HUES64 (cell line): Measurements from ENCODE around the gene NOL7.

Experiments used
- H3K27ac ChIP-seq: 2 replicates; pipeline ENCODE4 v1.7.0; 2013; ENCODE audit warnings: low read depth, low read length, inconsistent platforms
- H3K27me3 ChIP-seq: 2 replicates; pipeline ENCODE4 v1.6.1; 2013; ENCODE audit warnings: mild to moderate bottlenecking, low read length; ENCODE audit not compliant: insufficient read depth
- H3K36me3 ChIP-seq: 2 replicates; pipeline ENCODE4 v1.6.1; 2013; ENCODE audit warnings: mild to moderate bottlenecking, low read length; ENCODE audit not compliant: insufficient read depth
- H3K4me1 ChIP-seq: 2 replicates; pipeline ENCODE4 v1.6.1; 2013; ENCODE audit warnings: mild to moderate bottlenecking, low read length, moderate library complexity; ENCODE audit not compliant: insufficient read depth
- H3K4me3 ChIP-seq: 2 replicates; pipeline ENCODE4 v1.5.1; 2013; ENCODE audit warnings: mild to moderate bottlenecking, low read length, moderate library complexity
- H3K9ac ChIP-seq: 2 replicates; pipeline ENCODE4 v1.6.1; 2013; ENCODE audit warnings: mild to moderate bottlenecking, low read depth, low read length
- H3K9me3 ChIP-seq: 2 replicates; pipeline ENCODE4 v1.6.1; 2013; ENCODE audit warnings: low read depth, low read length; ENCODE audit not compliant: insufficient read depth
- WGBS: fragments of 150-250, 120-280 bp; methylation state at CpG from one replicate; pipeline ENCODE4 v1.1.7; 2013; ENCODE audit warnings: missing lambda C conversion rate; 5-methylcytosine and 5-hydroxymethylcytosine counted together

NOL7 gene

GRCh38 chr6:13668291-13668928, 53.3 kb downstream of the NOL7 start:
- Histone ChIP-seq H3K4me3 (no peak overlapping the region), H3K27me3 (no peaks in the 10 kb centered on the region), H3K4me1 (peaks cover 21% of the 10 kb centered on the region), H3K9me3 (peaks cover 4% of the 10 kb centered on the region; the same call in 1 of the 2 replicates), H3K9ac (no peak overlapping the region), H3K36me3 (no peaks in the 10 kb centered on the region), H3K27ac (no peak overlapping the region)
- WGBS = 97% methylated on average over 1 of the region's 2 CpGs

GRCh38 chr6:13669476-13669875, 54.3 kb downstream of the NOL7 start:
- Histone ChIP-seq H3K9me3 (peaks cover 4% of the 10 kb centered on the region; the same call in 1 of the 2 replicates), H3K4me3 (no peak overlapping the region)
- WGBS = 92% methylated on average over 5 of the region's 5 CpGs

More at GRCh38 chr6:13669476-13669875, 54.3 kb downstream of the NOL7 start:
- Histone ChIP-seq H3K27me3 (no peaks in the 10 kb centered on the region), H3K4me1 (peaks cover 22% of the 10 kb centered on the region), H3K9ac (no peak overlapping the region), H3K36me3 (no peaks in the 10 kb centered on the region), H3K27ac (no peak overlapping the region)
